Keratinocyte (primary cell): ENCODE results near the gene FBN2. TPM values are rescaled to one million over a fixed set of nuclear protein-coding genes. Genes with fewer than 3 reads are reported as not detected.

Experiments
- DNase-seq: peaks from one replicate; pipeline ENCODE4 v3.0.0-alpha.2; 2011; ENCODE audit warnings: low read depth, missing footprints, low spot score
- FAIRE-seq: peaks from 2 replicates; lab custom pipeline; 2011; peaks lifted over from hg19 to GRCh38; lab: Jason Lieb, UNC
- H2AFZ ChIP-seq: 2 replicates; pipeline ENCODE4 v1.6.0; 2012; ENCODE audit warnings: low read length, control low read depth, inconsistent platforms; ENCODE audit not compliant: control insufficient read depth
- H3K27ac ChIP-seq: 2 replicates; pipeline ENCODE4 v1.5.1; 2011; ENCODE audit warnings: low read length; ENCODE audit not compliant: control insufficient read depth, insufficient read depth
- H3K27me3 ChIP-seq: 3 replicates; pipeline ENCODE4 v1.6.0; 2011; ENCODE audit warnings: low read length; ENCODE audit not compliant: control insufficient read depth, insufficient read depth; ENCODE audit errors: extremely low read depth
- H3K36me3 ChIP-seq, 2 experiments: 2 replicates in 1 of 2; 3 replicates in 1 of 2; pipeline ENCODE4 v1.5.1; 2011; ENCODE audit warnings: low read length in 2 of 2, mild to moderate bottlenecking in 1 of 2; ENCODE audit not compliant: control insufficient read depth in 2 of 2, insufficient read depth in 2 of 2; ENCODE audit errors: extremely low read depth in 1 of 2
- H3K4me1 ChIP-seq: 3 replicates; pipeline ENCODE4 v1.5.1; 2011; ENCODE audit warnings: low read length; ENCODE audit not compliant: control insufficient read depth, insufficient read depth; ENCODE audit errors: extremely low read depth
- H3K4me2 ChIP-seq: 3 replicates; pipeline ENCODE4 v1.6.0; 2011; ENCODE audit warnings: low read depth, low read length; ENCODE audit not compliant: control insufficient read depth, insufficient read depth; ENCODE audit errors: extremely low read depth
- H3K4me3 ChIP-seq, 3 experiments: fragments of 200-600 bp in 1 of 3; sonication (generic) in 1 of 3; 2 replicates in 2 of 3; 3 replicates in 1 of 3; pipeline ENCODE4 v1.5.1; 2011 to 2016; ENCODE audit warnings: low read length in 3 of 3, mild to moderate bottlenecking in 3 of 3, control low read depth in 2 of 3, inconsistent platforms in 1 of 3, low read depth in 1 of 3, mixed read lengths in 1 of 3, mixed run types in 1 of 3, moderate library complexity in 1 of 3; ENCODE audit not compliant: control insufficient read depth in 2 of 3, insufficient read depth in 2 of 3; ENCODE audit errors: extremely low read depth in 1 of 3
- H3K79me2 ChIP-seq: 2 replicates; pipeline ENCODE4 v1.6.0; 2012; ENCODE audit warnings: low read length; ENCODE audit not compliant: control insufficient read depth, insufficient read depth
- H3K9ac ChIP-seq: 3 replicates; pipeline ENCODE4 v1.6.0; 2011; ENCODE audit warnings: low read length; ENCODE audit not compliant: control insufficient read depth, insufficient read depth; ENCODE audit errors: extremely low read depth
- H3K9me1 ChIP-seq: 3 replicates; pipeline ENCODE4 v1.6.0; 2011; ENCODE audit warnings: low read length; ENCODE audit not compliant: control insufficient read depth, insufficient read depth; ENCODE audit errors: extremely low read depth
- H3K9me3 ChIP-seq: 2 replicates; pipeline ENCODE4 v1.5.1; 2012; ENCODE audit warnings: low read depth, low read length; ENCODE audit not compliant: control insufficient read depth
- H4K20me1 ChIP-seq: 3 replicates; pipeline ENCODE4 v1.6.0; 2011; ENCODE audit warnings: low read length; ENCODE audit not compliant: control insufficient read depth, insufficient read depth; ENCODE audit errors: extremely low read depth
- CTCF ChIP-seq, 3 experiments: IDR thresholded peaks in 1 of 3; conservative IDR thresholded peaks in 1 of 3; optimal IDR thresholded peaks in 1 of 3; 2 replicates in 2 of 3; 3 replicates in 1 of 3; pipeline versions ENCODE3 to v1.5.1; 2011; ENCODE audit warnings: low read length in 3 of 3, mild to moderate bottlenecking in 3 of 3, moderate library complexity in 2 of 3, control low read depth in 1 of 3, inconsistent platforms in 1 of 3; ENCODE audit not compliant: insufficient read depth in 2 of 3; ENCODE audit errors: extremely low read depth in 1 of 3
- EZH2 ChIP-seq: IDR thresholded peaks from one replicate; pipeline ENCODE4 v1.6.1; 2012; ENCODE audit warnings: inconsistent platforms, mild to moderate bottlenecking, low read length, moderate library complexity
- dilution Hi-C: fragments of 300-500 bp; cut with MboI; formaldehyde crosslinking; loops from one replicate; pipeline ENCODE4 v1.7.0; 2020; ENCODE audit warnings: low sequenced_read_pairs; ENCODE audit not compliant: extremely low pct_ligation_motif_present
- polyA plus RNA-seq, 5 experiments: library from polyadenylated mRNA; depleted of rRNA in 3 of 5; stranded (reverse) in 3 of 5; stranded (forward) in 1 of 5; unstranded in 1 of 5; fragments of >200 nt; gene quantifications; 1 replicate in 1 of 5; 2 replicates in 3 of 5; 3 replicates in 1 of 5; pipeline versions ENCODE4 v1.2.1 to v1.2.3, GENCODE V29; 2011 to 2012; ENCODE audit warnings: missing spikeins in 2 of 5, low read depth in 1 of 5, low replicate concordance in 1 of 5

The FBN2 gene
- polyA plus RNA-seq, 1 donor (not counting 4 experiments of a cell fraction or from before 2014, with no cell fraction given) = 30.1 TPM

GRCh38 chr5:128345247-128345646 is 192.8 kb downstream of the FBN2 start:
- H3K36me3 ChIP-seq = peaks cover 12 to 13% of the 10 kb centered on the region in 2 experiments
- dilution Hi-C loops = no loop called here
- no peak for FAIRE-seq

GRCh38 chr5:128343168-128343567 is 194.9 kb downstream of the FBN2 start:
- TF ChIP-seq CTCF (optimal IDR thresholded peaks at IDR 0.05 in 1 of 3, IDR thresholded peaks at IDR 0.05 in 1 of 3, conservative IDR thresholded peaks at IDR 0.05 in 1 of 3; ENCODE audit: extremely low read depth in 1 of 3, insufficient read depth in 2 of 3, low read length in 3 of 3) (no peak), EZH2 (no peak)
- dilution Hi-C loops = no loop called here
- no peaks in the 10 kb centered on the region for H3K9me1 ChIP-seq
- no peaks in the 10 kb centered on the region for H3K27me3 ChIP-seq
- H3K36me3 ChIP-seq = peaks cover 17 to 19% of the 10 kb centered on the region in 2 experiments
- FAIRE-seq (no peak), DNase-seq (no peak)
- no peaks in the 10 kb centered on the region for H4K20me1 ChIP-seq
- H3K9ac ChIP-seq = no peak overlapping the region
- H3K79me2 ChIP-seq = no peaks in the 10 kb centered on the region
- H3K4me2 ChIP-seq = no peak overlapping the region
- no peaks in the 10 kb centered on the region for H3K4me1 ChIP-seq
- H2AFZ ChIP-seq = no peak overlapping the region
- H3K27ac ChIP-seq = no peak overlapping the region
- no peaks in the 10 kb centered on the region for H3K9me3 ChIP-seq
- no peak overlapping the region for H3K4me3 ChIP-seq

More at GRCh38 chr5:128345247-128345646, 192.8 kb downstream of the FBN2 start:
- Histone ChIP-seq H3K27me3 (no peaks in the 10 kb centered on the region), H3K9me1 (no peaks in the 10 kb centered on the region), H3K27ac (no peak overlapping the region), H3K9ac (no peak overlapping the region), H3K4me3 (no peak overlapping the region), H4K20me1 (no peaks in the 10 kb centered on the region), H3K4me1 (peaks cover 11% of the 10 kb centered on the region), H3K9me3 (no peaks in the 10 kb centered on the region), H3K79me2 (no peaks in the 10 kb centered on the region), H2AFZ (no peak overlapping the region), H3K4me2 (no peak overlapping the region)
- no peak for DNase-seq
- TF ChIP-seq CTCF (optimal IDR thresholded peaks at IDR 0.05 in 1 of 3, IDR thresholded peaks at IDR 0.05 in 1 of 3, conservative IDR thresholded peaks at IDR 0.05 in 1 of 3; ENCODE audit: extremely low read depth in 1 of 3, insufficient read depth in 2 of 3, low read length in 3 of 3) (no peak), EZH2 (no peak)
